Lung (tissue), 12 donors: Measurements from ENCODE around the gene BRWD1. TPM values are rescaled to one million over a fixed set of nuclear protein-coding genes. Genes with fewer than 3 reads are reported as not detected.

Experiments used
- ATAC-seq: fragments of 200-7000 bp; cut with Tn5 transposase; one replicate; pipeline ENCODE4 v1.9.1; 2020; ENCODE audit warnings: moderate number of reproducible peaks; ENCODE audit not compliant: insufficient read depth, low FRiP score
- DNase-seq, 3 donors: peaks; one replicate each; pipeline ENCODE4 v3.0.0-alpha.2; 2013 to 2017
- H3K27ac ChIP-seq, 2 donors: one replicate each; pipeline ENCODE4 v1.5.1; 2013; ENCODE audit warnings: mild to moderate bottlenecking in 2 of 2, moderate library complexity in 2 of 2, control low read depth in 1 of 2, inconsistent platforms in 1 of 2, low read depth in 1 of 2, low read length in 1 of 2
- H3K27me3 ChIP-seq, 3 donors: one replicate each; pipeline ENCODE4 v1.5.1; 2013; ENCODE audit warnings: low read length in 2 of 3; ENCODE audit not compliant: control insufficient read depth in 3 of 3, insufficient read depth in 3 of 3
- H3K36me3 ChIP-seq, 4 donors: one replicate each; pipeline ENCODE4 v1.5.1; 2013; ENCODE audit warnings: low read length in 4 of 4, mild to moderate bottlenecking in 1 of 4, moderate library complexity in 1 of 4; ENCODE audit not compliant: control insufficient read depth in 4 of 4, insufficient read depth in 4 of 4
- H3K4me1 ChIP-seq, 5 donors: one replicate each; pipeline ENCODE4 v1.5.1; 2013; ENCODE audit warnings: low read length in 5 of 5, mild to moderate bottlenecking in 2 of 5, moderate library complexity in 1 of 5; ENCODE audit not compliant: control insufficient read depth in 5 of 5, insufficient read depth in 5 of 5
- H3K4me3 ChIP-seq: one replicate; pipeline ENCODE4 v1.5.1; 2013; ENCODE audit warnings: mild to moderate bottlenecking, control low read depth, moderate library complexity
- H3K9ac ChIP-seq, 2 donors: one replicate each; pipeline ENCODE4 v1.5.1; 2013; ENCODE audit warnings: low read length in 2 of 2, control low read depth in 1 of 2; ENCODE audit not compliant: insufficient read depth in 1 of 2
- H3K9me3 ChIP-seq, 4 donors: one replicate each; pipeline ENCODE4 v1.5.1; 2013; ENCODE audit warnings: low read length in 3 of 4, mild to moderate bottlenecking in 1 of 4, moderate library complexity in 1 of 4; ENCODE audit not compliant: control insufficient read depth in 4 of 4, insufficient read depth in 3 of 4
- WGBS, 2 donors: extraction: QIAGEN DNeasy Blood & Tissue Kit; methylation state at CpG; one replicate each; pipeline ENCODE4 v1.1.7; 2013; 5-methylcytosine and 5-hydroxymethylcytosine counted together
- polyA plus RNA-seq, 2 donors: library from polyadenylated mRNA; stranded (reverse); fragments of 200-250 nt; gene quantifications; one replicate each; pipeline ENCODE4 v1.2.1, GENCODE V29; 2013
- total RNA-seq, 2 donors: library from RNA; depleted of rRNA in 1 of 2; stranded (reverse); fragments of >200 nt in 1 of 2; gene quantifications; one replicate each; pipeline ENCODE4 v1.2.1, GENCODE V29; 2014 to 2021
- TF ChIP-seq, protein P1 (sequence below): IDR thresholded peaks from 2 replicates; pipeline ENCODE4 v1.5.1; 2012; ENCODE audit warnings: mild to moderate bottlenecking; ENCODE audit errors: control extremely low read depth, extremely low read depth
- donor health status: control.
- donor health status: control.
- donor health status: Bipolar disorder and iron deficiency.
- donor health status: healthy.
- donor health status: DM: yes; HTN: yes; CAD: no.

Gene BRWD1
- total and polyA plus RNA-seq, 4 donors, result 9.5 to 145 (median 20.1) TPM

- 55 to 58% methylated on average over 2 of the region's 2 CpGs for WGBS, 2 donors
- TF ChIP-seq, protein P1, sequence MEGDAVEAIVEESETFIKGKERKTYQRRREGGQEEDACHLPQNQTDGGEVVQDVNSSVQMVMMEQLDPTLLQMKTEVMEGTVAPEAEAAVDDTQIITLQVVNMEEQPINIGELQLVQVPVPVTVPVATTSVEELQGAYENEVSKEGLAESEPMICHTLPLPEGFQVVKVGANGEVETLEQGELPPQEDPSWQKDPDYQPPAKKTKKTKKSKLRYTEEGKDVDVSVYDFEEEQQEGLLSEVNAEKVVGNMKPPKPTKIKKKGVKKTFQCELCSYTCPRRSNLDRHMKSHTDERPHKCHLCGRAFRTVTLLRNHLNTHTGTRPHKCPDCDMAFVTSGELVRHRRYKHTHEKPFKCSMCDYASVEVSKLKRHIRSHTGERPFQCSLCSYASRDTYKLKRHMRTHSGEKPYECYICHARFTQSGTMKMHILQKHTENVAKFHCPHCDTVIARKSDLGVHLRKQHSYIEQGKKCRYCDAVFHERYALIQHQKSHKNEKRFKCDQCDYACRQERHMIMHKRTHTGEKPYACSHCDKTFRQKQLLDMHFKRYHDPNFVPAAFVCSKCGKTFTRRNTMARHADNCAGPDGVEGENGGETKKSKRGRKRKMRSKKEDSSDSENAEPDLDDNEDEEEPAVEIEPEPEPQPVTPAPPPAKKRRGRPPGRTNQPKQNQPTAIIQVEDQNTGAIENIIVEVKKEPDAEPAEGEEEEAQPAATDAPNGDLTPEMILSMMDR, result no peak
Measured at GRCh38 chr21:39188521-39189139, 124.8 kb downstream of the BRWD1 start.

GRCh38 chr21:39187141-39187540 lies 126.3 kb downstream of the BRWD1 start:
- Histone ChIP-seq H3K36me3 (peaks cover 0 to 1% (median 0%) of the 10 kb centered on the region in 4 donors), H3K27me3 (no peaks in the 10 kb centered on the region), H3K4me3 (no peak overlapping the region), H3K27ac (no peak overlapping the region), H3K9me3 (no peaks in the 10 kb centered on the region), H3K9ac (no peak overlapping the region), H3K4me1 (peaks cover 0 to 16% (median 5%) of the 10 kb centered on the region in 5 donors)
- DNase-seq, result no peak
- WGBS, 2 donors, result 84 to 90% methylated on average over 5 of the region's 5 CpGs
- TF ChIP-seq, protein P1, result no peak
- ATAC-seq, result no peak

More at GRCh38 chr21:39188521-39189139, 124.8 kb downstream of the BRWD1 start:
- Histone ChIP-seq H3K4me1 (peaks cover 0 to 12% (median 0%) of the 10 kb centered on the region in 5 donors), H3K9ac (no peak overlapping the region), H3K27ac (no peak overlapping the region), H3K36me3 (peaks cover 0 to 1% (median 0%) of the 10 kb centered on the region in 4 donors), H3K9me3 (no peaks in the 10 kb centered on the region), H3K4me3 (no peak overlapping the region), H3K27me3 (no peaks in the 10 kb centered on the region)
- ATAC-seq (peak; percentile 58), DNase-seq (peak in 1 of 3 donors; percentile 7)

DNA sequence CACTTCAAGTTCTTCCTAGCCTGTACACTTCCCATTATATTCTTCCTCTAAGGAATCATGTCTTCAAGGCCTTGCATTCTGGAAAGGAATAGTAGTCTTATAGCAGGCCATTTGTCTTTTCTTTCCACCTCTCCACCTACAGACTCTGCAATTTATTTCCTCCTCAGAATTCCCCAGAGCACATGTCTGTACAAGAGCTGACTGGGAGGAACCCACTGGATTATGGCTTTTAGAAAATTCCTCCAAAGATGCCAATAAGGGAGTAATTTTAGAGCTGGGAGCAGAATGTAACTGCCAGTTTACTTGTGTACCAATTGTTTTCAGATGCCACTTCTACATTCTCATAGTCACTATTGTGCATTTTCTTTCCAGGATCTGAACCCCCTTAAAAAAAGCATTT lies 126.8 kb downstream of the BRWD1 start:
- H3K27me3 ChIP-seq, result no peaks in the 10 kb centered on the region
- H3K4me1 ChIP-seq, result peaks cover 0 to 19% (median 8%) of the 10 kb centered on the region in 5 donors
- ATAC-seq (no peak), DNase-seq (no peak)
- no peaks in the 10 kb centered on the region for H3K9me3 ChIP-seq
- TF ChIP-seq, protein P1, result no peak
- peaks cover 0 to 1% (median 0%) of the 10 kb centered on the region in 4 donors for H3K36me3 ChIP-seq
- H3K27ac ChIP-seq, result no peak overlapping the region
- H3K9ac ChIP-seq, result no peak overlapping the region
- H3K4me3 ChIP-seq, result no peak overlapping the region

DNA sequence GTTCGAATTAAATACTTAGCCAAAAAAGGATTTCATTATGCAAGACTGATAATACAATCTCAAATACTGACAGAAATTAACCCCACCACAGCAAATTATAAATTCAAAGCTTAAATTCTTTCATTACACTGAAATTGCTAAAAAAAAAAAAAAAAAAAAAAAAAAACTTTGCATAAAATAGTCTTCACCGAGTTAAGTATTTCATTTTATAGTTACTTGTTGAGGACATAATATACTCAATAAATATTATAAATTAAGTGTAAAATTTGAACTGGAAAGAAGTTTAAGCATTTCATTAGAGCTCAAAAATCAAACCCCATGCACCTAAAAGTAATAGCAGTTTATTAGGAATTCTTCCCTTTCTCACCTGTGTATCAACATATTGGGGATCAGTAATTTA lies 128.3 kb downstream of the BRWD1 start:
- ATAC-seq (no peak), DNase-seq (no peak)
- Histone ChIP-seq H3K36me3 (peaks cover 0 to 1% (median 0%) of the 10 kb centered on the region in 4 donors), H3K9me3 (no peaks in the 10 kb centered on the region), H3K27me3 (no peaks in the 10 kb centered on the region), H3K9ac (no peak overlapping the region), H3K4me1 (peaks cover 2 to 19% (median 8%) of the 10 kb centered on the region in 5 donors), H3K4me3 (no peak overlapping the region), H3K27ac (no peak overlapping the region)
- TF ChIP-seq, protein P1, result no peak
- 85 to 87% methylated on average over 2 of the region's 2 CpGs for WGBS, 2 donors
